Measurements from ENCODE around the gene DLG1. TPM values are rescaled to one million over a fixed set of nuclear protein-coding genes. Genes with fewer than 3 reads are reported as not detected.

Gene DLG1
- total RNA-seq, 2 experiments from 2014 or later = 48.9 to 95.1 TPM

GRCh38 chr3:196994056-196994455, 304.4 kb downstream of the DLG1 start:
- TF ChIP-seq EZH2phosphoT487 (IDR thresholded peaks at IDR 0.05; ENCODE audit: borderline replicate concordance, low read depth, low read length) (no peak), CTCF (conservative IDR thresholded peaks at IDR 0.05; ENCODE audit: low read length) (no peak)
- DNase-seq (ENCODE audit: low spot score) = no peak
- Histone ChIP-seq H3K9me2 (ENCODE audit: insufficient read depth, low read length) (no peaks in the 10 kb centered on the region), H3K4me2 (ENCODE audit: low read length) (no peak overlapping the region), H2AFZ (ENCODE audit: low read length) (no peak overlapping the region), H3K36me3 (ENCODE audit: insufficient read depth, low read length) (no peaks in the 10 kb centered on the region), H3K79me2 (ENCODE audit: insufficient read depth, low read depth, low read length) (no peaks in the 10 kb centered on the region), H4K20me1 (ENCODE audit: insufficient read depth, low read length) (no peaks in the 10 kb centered on the region), H3K27ac (ENCODE audit: low read depth, low read length, poor library complexity, severe bottlenecking) (no peak overlapping the region), H3K4me3 (ENCODE audit: low read depth, low read length, poor library complexity, severe bottlenecking) (no peak overlapping the region), H3K9me3 (ENCODE audit: low read length) (no peaks in the 10 kb centered on the region), H3K4me1 (ENCODE audit: insufficient read depth, low read length, poor library complexity, severe bottlenecking) (no peaks in the 10 kb centered on the region)
- POLR2A ChIA-PET = no interaction called here
- BruUV-seq (replicated peaks) = no TSS peak
- CTCF ChIA-PET (ENCODE audit: unreplicated experiment) = no interaction called here
- intact Hi-C loops (cut with micrococcal nuclease; ENCODE audit: unreplicated experiment) = no loop called here

Small RNAs within 50 kb of the gene (microRNA-seq; reads per million reads assigned to microRNA genes)
- gene MIR4797 (ENCODE audit: borderline replicate concordance) = 4.5 reads per million

Small RNAs within 50 kb of the gene (small RNA-seq; reads per million reads assigned to genes)
- gene MIR4797 = not detected
